Caco-2 (cell line): ENCODE data around the gene PRKAG1. TPM values are rescaled to one million over a fixed set of nuclear protein-coding genes. Genes with fewer than 3 reads are reported as not detected.

Experiments used
- BruUV-seq: library from RNA; stranded (reverse); fragments of 400-500 nt; replicated peaks from 2 replicates; lab custom pipeline; 2021; lab: Mats Ljungman, UMichigan
- CTCF ChIA-PET: fragments of 300-600 bp; sonication (Branson Sonifier 250); formaldehyde crosslinking; loops from one replicate; lab custom pipeline; 2022; ENCODE audit warnings: antibody characterized with exemption; lab: Charles Lee
- POLR2A ChIA-PET: fragments of 300-600 bp; sonication (Branson Sonifier 250); formaldehyde crosslinking; loops from one replicate; lab custom pipeline; 2022; ENCODE audit warnings: antibody characterized with exemption; lab: Charles Lee
- DNase-seq, 2 experiments: peaks; one replicate each; pipeline versions ENCODE4 v3.0.0 to v3.0.0-alpha.2; 2020 to 2022
- H3K27me3 ChIP-seq: replicated peaks from 2 replicates; pipeline ENCODE4 v1.6.0; 2011; ENCODE audit warnings: low read length; ENCODE audit not compliant: control insufficient read depth, insufficient read depth
- H3K36me3 ChIP-seq: 2 replicates; pipeline ENCODE4 v1.5.1; 2011; ENCODE audit warnings: low read length; ENCODE audit not compliant: control insufficient read depth, insufficient read depth
- H3K4me1 ChIP-seq: fragments of 250-450 bp; sonication (Bioruptor Pico); 2 replicates; pipeline ENCODE4 v1.5.1; 2020; ENCODE audit warnings: mild to moderate bottlenecking
- H3K4me3 ChIP-seq: 2 replicates; pipeline ENCODE4 v1.5.1; 2011; ENCODE audit warnings: low read depth, mild to moderate bottlenecking, control low read depth, low read length
- H3K9me3 ChIP-seq: fragments of 250-450 bp; sonication (Bioruptor Pico); 2 replicates; pipeline ENCODE4 v1.5.1; 2020; ENCODE audit warnings: mild to moderate bottlenecking, moderate library complexity
- H3K27ac Mint-ChIP-seq: one replicate; pipeline ENCODE4 v1.8.0; 2022; ENCODE audit warnings: mixed read lengths; ENCODE audit not compliant: unreplicated experiment
- H3K27me3 Mint-ChIP-seq: one replicate; pipeline ENCODE4 v1.8.0; 2022; ENCODE audit warnings: mixed read lengths; ENCODE audit not compliant: insufficient read depth, unreplicated experiment
- H3K36me3 Mint-ChIP-seq: one replicate; pipeline ENCODE4 v1.8.0; 2022; ENCODE audit warnings: mild to moderate bottlenecking, mixed read lengths; ENCODE audit not compliant: insufficient read depth, unreplicated experiment
- H3K4me1 Mint-ChIP-seq: one replicate; pipeline ENCODE4 v1.8.0; 2022; ENCODE audit warnings: low read depth, mixed read lengths; ENCODE audit not compliant: unreplicated experiment
- H3K4me3 Mint-ChIP-seq: one replicate; pipeline ENCODE4 v1.8.0; 2022; ENCODE audit warnings: mild to moderate bottlenecking, moderate library complexity, mixed read lengths; ENCODE audit not compliant: unreplicated experiment
- H3K9me3 Mint-ChIP-seq: one replicate; pipeline ENCODE4 v1.8.0; 2022; ENCODE audit warnings: mixed read lengths; ENCODE audit not compliant: unreplicated experiment
- CTCF ChIP-seq, 2 experiments: fragments of 200-600 bp in 1 of 2; IDR thresholded peaks; 1 replicate in 1 of 2; 2 replicates in 1 of 2; pipeline versions ENCODE4 v1.5.1 to v1.8.0; 2011 to 2022; ENCODE audit warnings: antibody characterized with exemption in 1 of 2, control low read depth in 1 of 2, inconsistent platforms in 1 of 2, low read depth in 1 of 2, low read length in 1 of 2, mild to moderate bottlenecking in 1 of 2, moderate library complexity in 1 of 2; ENCODE audit not compliant: insufficient read depth in 1 of 2, severe bottlenecking in 1 of 2, unreplicated experiment in 1 of 2
- intact Hi-C: fragments of 100-400 bp; cut with micrococcal nuclease; formaldehyde crosslinking; loops from one replicate; pipeline ENCODE4 v1.10.0; 2022; ENCODE audit not compliant: unreplicated experiment
- total RNA-seq: library from RNA; stranded (reverse); gene quantifications from 2 replicates; pipeline ENCODE4 v1.2.3, GENCODE V29; 2022

PRKAG1 gene
- total RNA-seq, 1 experiment from 2014 or later: 60.3 TPM

DNA sequence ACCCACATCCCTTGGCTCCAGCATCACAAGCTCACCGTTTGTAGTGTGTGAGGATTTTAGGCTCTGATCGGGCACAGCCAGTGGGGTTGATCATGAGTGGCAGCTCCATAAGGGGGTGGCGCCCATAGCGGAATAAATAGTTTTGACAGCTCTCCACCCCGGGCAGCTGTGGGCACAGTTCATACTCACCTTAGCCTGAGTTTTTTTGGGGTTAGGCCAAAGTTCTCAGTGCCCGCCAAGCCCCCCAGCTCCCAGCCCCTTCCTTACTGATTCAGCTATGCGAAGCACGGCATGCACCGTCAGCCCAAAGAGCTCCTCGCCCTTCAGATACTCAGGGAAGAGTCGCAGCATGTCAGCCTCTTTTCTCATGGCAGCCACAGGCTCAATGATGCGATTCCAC lies 6.0 kb upstream of the PRKAG1 start:
- no peak overlapping the region for H3K4me3 Mint-ChIP-seq
- ChIA-PET CTCF (interaction anchor here (0.5 kb wide), 1 partner anchor 54 kb away, joined by 3 read pairs; no protein-coding TSS in a partner anchor), POLR2A (interaction anchor here (0.6 kb wide), 1 partner anchor 235 kb away, joined by 7 read pairs; no protein-coding TSS in a partner anchor)
- no peak for DNase-seq
- peaks cover 2% of the 10 kb centered on the region for H3K4me1 Mint-ChIP-seq
- H3K36me3 ChIP-seq: peaks cover 12% of the 10 kb centered on the region
- no peak overlapping the region for H3K27ac Mint-ChIP-seq
- no peaks in the 10 kb centered on the region for H3K9me3 ChIP-seq
- no peaks in the 10 kb centered on the region for H3K27me3 Mint-ChIP-seq
- intact Hi-C loops: no loop called here
- no peaks in the 10 kb centered on the region for H3K9me3 Mint-ChIP-seq
- no TSS peak for BruUV-seq
- no peak for TF ChIP-seq CTCF (IDR thresholded peaks at IDR 0.05; ENCODE audit: insufficient read depth in 1 of 2, low read depth in 1 of 2, low read length in 1 of 2, severe bottlenecking in 1 of 2, unreplicated experiment in 1 of 2)
- H3K4me1 ChIP-seq: no peaks in the 10 kb centered on the region
- peaks cover 88% of the 10 kb centered on the region for H3K36me3 Mint-ChIP-seq
- no peaks in the 10 kb centered on the region for H3K27me3 ChIP-seq
- no peak overlapping the region for H3K4me3 ChIP-seq

DNA sequence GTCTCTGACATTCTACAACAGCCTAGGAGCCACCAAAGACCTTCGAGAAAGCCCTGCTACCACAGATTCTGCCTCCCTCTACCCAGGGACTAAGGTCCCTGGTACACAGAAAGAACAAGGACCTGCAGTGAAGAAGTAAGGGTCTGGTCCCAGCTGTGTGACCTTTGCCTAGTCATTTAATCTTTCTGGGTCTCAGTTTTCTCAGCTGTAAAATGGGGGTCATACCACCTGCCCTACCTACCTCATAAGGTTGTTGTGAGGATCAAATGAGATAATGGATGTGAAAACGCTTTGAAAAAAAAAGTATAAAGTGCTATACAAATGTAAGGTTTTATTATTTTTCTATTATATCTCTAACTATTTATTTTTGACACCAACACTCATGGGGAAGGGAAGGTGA lies 5.2 kb upstream of the PRKAG1 start:
- Mint-ChIP-seq H3K36me3 (peaks cover 88% of the 10 kb centered on the region), H3K9me3 (no peaks in the 10 kb centered on the region), H3K4me1 (peaks cover 9% of the 10 kb centered on the region), H3K4me3 (no peak overlapping the region), H3K27me3 (no peaks in the 10 kb centered on the region), H3K27ac (no peak overlapping the region)
- BruUV-seq: no TSS peak
- Histone ChIP-seq H3K4me3 (no peak overlapping the region), H3K27me3 (no peaks in the 10 kb centered on the region), H3K9me3 (no peaks in the 10 kb centered on the region), H3K36me3 (peaks cover 12% of the 10 kb centered on the region), H3K4me1 (no peaks in the 10 kb centered on the region)
- ChIA-PET POLR2A (no interaction called here), CTCF (interaction anchor here (0.5 kb wide), 1 partner anchor 54 kb away, joined by 3 read pairs; no protein-coding TSS in a partner anchor)
- DNase-seq: no peak
- intact Hi-C loops: no loop called here
- no peak for TF ChIP-seq CTCF (IDR thresholded peaks at IDR 0.05; ENCODE audit: insufficient read depth in 1 of 2, low read depth in 1 of 2, low read length in 1 of 2, severe bottlenecking in 1 of 2, unreplicated experiment in 1 of 2)

GRCh38 chr12:49022558-49023178 lies 4.1 kb upstream of the PRKAG1 start:
- DNase-seq: peak; percentile 1 to 34
- 0 out of 2 replicates have a peak, but pooled peaks cover under 1% of the 10 kb centered on the region for H3K4me1 ChIP-seq
- H3K4me3 ChIP-seq: no peak overlapping the region
- intact Hi-C loops: no loop called here
- peaks cover 85% of the 10 kb centered on the region for H3K36me3 Mint-ChIP-seq
- ChIA-PET CTCF (interaction anchor here (1.0 kb wide), 1 partner anchor 26 kb away, joined by 3 read pairs; no protein-coding TSS in a partner anchor), POLR2A (no interaction called here)
- no TSS peak for BruUV-seq
- H3K27me3 Mint-ChIP-seq: no peaks in the 10 kb centered on the region
- H3K4me1 Mint-ChIP-seq: peaks cover 9% of the 10 kb centered on the region
- H3K4me3 Mint-ChIP-seq: no peak overlapping the region
- TF ChIP-seq CTCF (IDR thresholded peaks at IDR 0.05; ENCODE audit: insufficient read depth in 1 of 2, low read depth in 1 of 2, low read length in 1 of 2, severe bottlenecking in 1 of 2, unreplicated experiment in 1 of 2): no peak
- H3K9me3 Mint-ChIP-seq: no peaks in the 10 kb centered on the region
- H3K27ac Mint-ChIP-seq: peak overlapping the region; percentile 18
- peaks cover 7% of the 10 kb centered on the region for H3K36me3 ChIP-seq
- no peaks in the 10 kb centered on the region for H3K27me3 ChIP-seq
- H3K9me3 ChIP-seq: no peaks in the 10 kb centered on the region
